PC-9 (cell line): Measurements from ENCODE around the gene ADH4.

Experiments used
- EZH2 ChIP-seq: fragments of 200-600 bp; sonication (generic); IDR thresholded peaks from 2 replicates; pipeline ENCODE4 v1.8.0; 2017; ENCODE audit warnings: antibody characterized with exemption, low read depth
- TF ChIP-seq, protein P1 (sequence below): fragments of 200-600 bp; sonication (generic); conservative IDR thresholded peaks from 2 replicates; pipeline ENCODE4 v1.6.1; 2017; ENCODE audit warnings: mixed run types, antibody characterized with exemption, mild to moderate bottlenecking, moderate library complexity

DNA sequence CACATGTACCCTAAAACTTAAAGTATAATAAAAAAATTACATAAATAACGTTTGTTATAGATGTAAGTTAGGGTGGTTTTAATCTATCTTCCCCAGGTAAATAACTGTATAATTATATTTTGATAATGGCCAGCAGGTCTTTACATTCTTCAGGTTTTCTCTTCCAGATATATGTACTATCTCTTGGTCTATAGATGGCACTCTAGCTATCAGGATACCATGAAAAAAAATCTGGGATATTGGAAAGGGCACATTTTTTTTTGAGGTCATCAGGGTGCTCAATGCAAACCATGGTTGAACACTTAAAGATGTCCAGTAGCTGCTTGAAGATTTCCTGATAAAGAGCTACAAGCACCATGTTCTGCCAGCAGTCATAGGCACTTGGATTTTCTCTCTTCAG lies 15.6 kb upstream of the ADH4 start:
- TF ChIP-seq, protein P1, sequence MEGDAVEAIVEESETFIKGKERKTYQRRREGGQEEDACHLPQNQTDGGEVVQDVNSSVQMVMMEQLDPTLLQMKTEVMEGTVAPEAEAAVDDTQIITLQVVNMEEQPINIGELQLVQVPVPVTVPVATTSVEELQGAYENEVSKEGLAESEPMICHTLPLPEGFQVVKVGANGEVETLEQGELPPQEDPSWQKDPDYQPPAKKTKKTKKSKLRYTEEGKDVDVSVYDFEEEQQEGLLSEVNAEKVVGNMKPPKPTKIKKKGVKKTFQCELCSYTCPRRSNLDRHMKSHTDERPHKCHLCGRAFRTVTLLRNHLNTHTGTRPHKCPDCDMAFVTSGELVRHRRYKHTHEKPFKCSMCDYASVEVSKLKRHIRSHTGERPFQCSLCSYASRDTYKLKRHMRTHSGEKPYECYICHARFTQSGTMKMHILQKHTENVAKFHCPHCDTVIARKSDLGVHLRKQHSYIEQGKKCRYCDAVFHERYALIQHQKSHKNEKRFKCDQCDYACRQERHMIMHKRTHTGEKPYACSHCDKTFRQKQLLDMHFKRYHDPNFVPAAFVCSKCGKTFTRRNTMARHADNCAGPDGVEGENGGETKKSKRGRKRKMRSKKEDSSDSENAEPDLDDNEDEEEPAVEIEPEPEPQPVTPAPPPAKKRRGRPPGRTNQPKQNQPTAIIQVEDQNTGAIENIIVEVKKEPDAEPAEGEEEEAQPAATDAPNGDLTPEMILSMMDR = peak; percentile 33; the same call in 1 of the 2 replicates
- TF ChIP-seq EZH2 = no peak
